Left renal pelvis (tissue), 4 donors: ENCODE data around the gene IRF2BP2. TPM values are rescaled to one million over a fixed set of nuclear protein-coding genes. Genes with fewer than 3 reads are reported as not detected.

Source experiments
- DNase-seq, 4 donors: peaks; one replicate each; pipeline ENCODE4 v3.0.0-alpha.2; 2013; ENCODE audit warnings: low read depth in 4 of 4, low spot score in 3 of 4
- polyA plus RNA-seq, 4 donors: library from polyadenylated mRNA; unstranded; fragments of 120-200 nt; gene quantifications; one replicate each; pipeline ENCODE4 v1.2.1, GENCODE V29; 2013; ENCODE audit not compliant: insufficient read length in 4 of 4

Gene IRF2BP2
- 100 to 1,000 TPM; 136 to 205 (median 148) TPM for polyA plus RNA-seq

- DNase-seq, result no peak
Observed at GRCh38 chr1:234610061-234610665, at the start of gene IRF2BP2. TSS of gene IRF2BP2 (minus strand) at chr1:234610178. CDS start at chr1:234609494, 684 bp downstream.

GRCh38 chr1:234659538-234659937, 49.6 kb upstream of the IRF2BP2 start:
- no peak for DNase-seq

- DNase-seq, result no peak
Observed at GRCh38 chr1:234658138-234658537, 48.2 kb upstream of the IRF2BP2 start.

GRCh38 chr1:234656944-234657654, 47.1 kb upstream of the IRF2BP2 start:
- no peak for DNase-seq

- DNase-seq, result no peak
Observed at GRCh38 chr1:234656070-234656895, 46.3 kb upstream of the IRF2BP2 start.

GRCh38 chr1:234655328-234656069, 45.5 kb upstream of the IRF2BP2 start:
- no peak for DNase-seq

- DNase-seq, result no peak
Observed at GRCh38 chr1:234654002-234654733, 44.2 kb upstream of the IRF2BP2 start.

GRCh38 chr1:234649432-234650081, 39.6 kb upstream of the IRF2BP2 start:
- no peak for DNase-seq

GRCh38 chr1:234647758-234648157, 37.8 kb upstream of the IRF2BP2 start:
- DNase-seq, result no peak

GRCh38 chr1:234647245-234647644, 37.3 kb upstream of the IRF2BP2 start:
- DNase-seq, result no peak

- no peak for DNase-seq
Observed at GRCh38 chr1:234645964-234646363, 36.0 kb upstream of the IRF2BP2 start.

GRCh38 chr1:234645474-234645953, 35.5 kb upstream of the IRF2BP2 start:
- DNase-seq, result no peak

GRCh38 chr1:234644928-234645327, 35.0 kb upstream of the IRF2BP2 start:
- no peak for DNase-seq

- DNase-seq, result no peak
Observed at GRCh38 chr1:234643850-234644134, 33.8 kb upstream of the IRF2BP2 start.

- DNase-seq, result peak in 1 of 4 donors; percentile 59
Observed at GRCh38 chr1:234643111-234643849, 33.3 kb upstream of the IRF2BP2 start.

GRCh38 chr1:234642428-234642827, 32.5 kb upstream of the IRF2BP2 start:
- DNase-seq, result no peak

- DNase-seq, result no peak
Observed at GRCh38 chr1:234639961-234640360, 30.0 kb upstream of the IRF2BP2 start.

- no peak for DNase-seq
Observed at GRCh38 chr1:234638832-234639799, 29.1 kb upstream of the IRF2BP2 start.
